Vagina (tissue), 2 donors: ENCODE data around the gene EDARADD.
"Not testable (repeated sequence)": the region's sequence is repeated elsewhere in the genome, so short reads cannot be mapped to it uniquely, and the experiment has no call there.

Experiments
- POLR2AphosphoS5 ChIP-seq, 2 donors: sonication (generic); formaldehyde crosslinking; IDR thresholded peaks; one replicate each; pipeline ENCODE4 v1.9.0; 2017; ENCODE audit warnings: antibody characterized with exemption in 2 of 2, mild to moderate bottlenecking in 2 of 2, low read depth in 1 of 2; ENCODE audit not compliant: insufficient read depth in 1 of 2
- TF ChIP-seq, protein P1 (sequence below), 3 experiments: fragments of 450-650 bp in 2 of 3; fragments of 200-600 bp in 1 of 3; sonication (generic) in 1 of 3; IDR thresholded peaks; one replicate each; pipeline ENCODE4 v1.5.1; 2017 to 2019; ENCODE audit warnings: antibody characterized with exemption in 3 of 3, mild to moderate bottlenecking in 2 of 3, moderate library complexity in 2 of 3

DNA sequence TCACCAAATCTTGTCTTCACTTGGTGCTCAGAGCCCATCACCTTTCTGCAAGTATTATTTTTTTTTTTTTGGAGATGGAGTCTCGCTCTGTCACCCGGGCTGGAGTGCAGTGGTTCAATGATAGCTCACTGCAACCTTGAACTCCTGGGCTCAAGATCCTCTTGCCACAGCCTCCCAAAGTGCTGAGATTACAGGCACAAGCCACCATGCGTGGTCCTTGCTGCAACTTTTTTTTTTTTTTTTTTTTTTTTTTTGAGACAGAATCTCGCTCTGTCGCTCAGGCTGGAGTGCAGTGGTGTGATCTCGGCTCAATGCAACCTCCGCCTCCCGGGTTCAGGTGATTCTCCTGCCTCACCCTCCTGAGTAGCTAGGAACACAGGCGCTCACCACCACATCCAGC is 70.1 kb downstream of the EDARADD start:
- TF ChIP-seq, protein P1, sequence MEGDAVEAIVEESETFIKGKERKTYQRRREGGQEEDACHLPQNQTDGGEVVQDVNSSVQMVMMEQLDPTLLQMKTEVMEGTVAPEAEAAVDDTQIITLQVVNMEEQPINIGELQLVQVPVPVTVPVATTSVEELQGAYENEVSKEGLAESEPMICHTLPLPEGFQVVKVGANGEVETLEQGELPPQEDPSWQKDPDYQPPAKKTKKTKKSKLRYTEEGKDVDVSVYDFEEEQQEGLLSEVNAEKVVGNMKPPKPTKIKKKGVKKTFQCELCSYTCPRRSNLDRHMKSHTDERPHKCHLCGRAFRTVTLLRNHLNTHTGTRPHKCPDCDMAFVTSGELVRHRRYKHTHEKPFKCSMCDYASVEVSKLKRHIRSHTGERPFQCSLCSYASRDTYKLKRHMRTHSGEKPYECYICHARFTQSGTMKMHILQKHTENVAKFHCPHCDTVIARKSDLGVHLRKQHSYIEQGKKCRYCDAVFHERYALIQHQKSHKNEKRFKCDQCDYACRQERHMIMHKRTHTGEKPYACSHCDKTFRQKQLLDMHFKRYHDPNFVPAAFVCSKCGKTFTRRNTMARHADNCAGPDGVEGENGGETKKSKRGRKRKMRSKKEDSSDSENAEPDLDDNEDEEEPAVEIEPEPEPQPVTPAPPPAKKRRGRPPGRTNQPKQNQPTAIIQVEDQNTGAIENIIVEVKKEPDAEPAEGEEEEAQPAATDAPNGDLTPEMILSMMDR (IDR thresholded peaks at IDR 0.05) = not testable (repeated sequence)
- not testable (repeated sequence) for TF ChIP-seq POLR2AphosphoS5 (IDR thresholded peaks at IDR 0.05; ENCODE audit: insufficient read depth in 1 of 2, low read depth in 1 of 2)
